ENCODE data around the gene MOSPD3. TPM values are rescaled to one million over a fixed set of nuclear protein-coding genes. Genes with fewer than 3 reads are reported as not detected.

Gene MOSPD3
- total and polyA plus RNA-seq, 10 of the 15 experiments (the other 5 are each of a cell fraction or from before 2014, with no cell fraction given), result 0.61 to 13.6 (median 4.1) TPM

DNA sequence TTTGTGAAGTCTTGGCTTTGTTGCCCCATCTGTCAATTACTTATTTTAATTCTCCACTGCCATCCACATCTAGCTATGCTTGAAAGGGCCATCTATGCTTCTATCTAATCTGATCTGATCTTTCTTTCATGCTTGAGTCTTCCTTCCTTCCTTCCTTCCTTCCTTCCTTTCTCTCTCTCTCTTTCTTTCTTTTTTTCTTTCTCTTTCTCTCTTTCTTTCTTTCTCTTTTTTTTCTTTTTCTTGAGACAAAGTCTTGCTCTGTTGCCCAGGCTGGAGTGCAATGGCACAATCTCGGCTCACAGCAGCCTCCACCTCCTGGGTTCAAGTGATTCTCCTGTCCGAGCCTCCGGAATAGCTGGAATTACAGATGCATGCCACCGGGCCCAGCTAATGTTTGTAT, 17.7 kb downstream of the MOSPD3 start:
- Histone ChIP-seq H3K9me3 (replicated peaks; ENCODE audit: control insufficient read depth, insufficient read depth, low read length) (no peaks in the 10 kb centered on the region), H3K4me3 (no peak overlapping the region), H4K20me1 (ENCODE audit: control insufficient read depth, insufficient read depth) (no peaks in the 10 kb centered on the region), H3K27me3 (replicated peaks in 1 of 2; ENCODE audit: control insufficient read depth in 2 of 2, insufficient read depth in 2 of 2, low read length in 1 of 2) (no peaks in the 10 kb centered on the region; a peak in 2 of 4 replicates), H3K36me3 (ENCODE audit: control insufficient read depth in 2 of 2, insufficient read depth in 2 of 2, low read length in 1 of 2) (no peaks in the 10 kb centered on the region), H3K79me2 (ENCODE audit: control insufficient read depth, insufficient read depth, low read length) (no peaks in the 10 kb centered on the region), H3K9ac (ENCODE audit: control insufficient read depth, insufficient read depth, low read length) (no peak overlapping the region), H3K4me1 (ENCODE audit: control insufficient read depth, insufficient read depth, low read length) (peaks cover 14% of the 10 kb centered on the region), H3K27ac (ENCODE audit: control insufficient read depth, insufficient read depth) (no peak overlapping the region), H2AFZ (ENCODE audit: control insufficient read depth, low read depth, low read length) (no peak overlapping the region), H3K4me2 (ENCODE audit: control insufficient read depth, insufficient read depth) (no peak overlapping the region)
- ChIA-PET POLR2A (no interaction called here), RAD21 (ENCODE audit: unreplicated experiment) (interaction anchor here (0.8 kb wide), 1 partner anchor 18 kb away, joined by 3 read pairs; the partner anchor contains the start of gene MOSPD3), CTCF (interaction anchor here (0.8 to 2.6 kb wide), 6 partner anchors 9 to 76 kb away, joined by 3 to 11 read pairs (median 4); partner anchors contain the start of gene POP7), SMC1A (ENCODE audit: uncharacterized antibody, unreplicated experiment) (no interaction called here)
- FAIRE-seq, result no peak
- ATAC-seq, result no peak
- no TSS peak for BruUV-seq (replicated peaks)
- WGBS (ENCODE audit: insufficient coverage, insufficient replicate concordance, low lambda C conversion rate, missing lambda C conversion rate), result 84% methylated on average over 4 of the region's 4 CpGs
- in situ Hi-C loops (cut with MboI), result no loop called here
- no peak for DNase-seq (ENCODE audit: low read depth, low spot score)
- no peak for TF ChIP-seq BCLAF1 (IDR thresholded peaks at IDR 0.05)
- no peak for TF ChIP-seq NR2F1 (conservative IDR thresholded peaks at IDR 0.05)
- TF ChIP-seq, protein P1, sequence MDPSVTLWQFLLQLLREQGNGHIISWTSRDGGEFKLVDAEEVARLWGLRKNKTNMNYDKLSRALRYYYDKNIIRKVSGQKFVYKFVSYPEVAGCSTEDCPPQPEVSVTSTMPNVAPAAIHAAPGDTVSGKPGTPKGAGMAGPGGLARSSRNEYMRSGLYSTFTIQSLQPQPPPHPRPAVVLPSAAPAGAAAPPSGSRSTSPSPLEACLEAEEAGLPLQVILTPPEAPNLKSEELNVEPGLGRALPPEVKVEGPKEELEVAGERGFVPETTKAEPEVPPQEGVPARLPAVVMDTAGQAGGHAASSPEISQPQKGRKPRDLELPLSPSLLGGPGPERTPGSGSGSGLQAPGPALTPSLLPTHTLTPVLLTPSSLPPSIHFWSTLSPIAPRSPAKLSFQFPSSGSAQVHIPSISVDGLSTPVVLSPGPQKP (IDR thresholded peaks at IDR 0.05; ENCODE audit: low read depth, low read length), result no peak
- TF ChIP-seq SIN3A (IDR thresholded peaks at IDR 0.05; ENCODE audit: low read depth, low read length), result no peak
- no peak for TF ChIP-seq YBX1 (IDR thresholded peaks at IDR 0.05)
- intact Hi-C loops (cut with micrococcal nuclease; ENCODE audit: unreplicated experiment), result loop anchor here (5.0 kb wide), 2 partner anchors 62 to 77 kb away; partner anchors contain the start of genes GIGYF1 and POP7
